NCI-H510A (cell line): ENCODE measurements around the gene CRIP2.

Experiments
- DNase-seq: peaks from one replicate; lab custom pipeline; 2025; lab: John Stamatoyannopoulos, UW

Gene CRIP2

DNA sequence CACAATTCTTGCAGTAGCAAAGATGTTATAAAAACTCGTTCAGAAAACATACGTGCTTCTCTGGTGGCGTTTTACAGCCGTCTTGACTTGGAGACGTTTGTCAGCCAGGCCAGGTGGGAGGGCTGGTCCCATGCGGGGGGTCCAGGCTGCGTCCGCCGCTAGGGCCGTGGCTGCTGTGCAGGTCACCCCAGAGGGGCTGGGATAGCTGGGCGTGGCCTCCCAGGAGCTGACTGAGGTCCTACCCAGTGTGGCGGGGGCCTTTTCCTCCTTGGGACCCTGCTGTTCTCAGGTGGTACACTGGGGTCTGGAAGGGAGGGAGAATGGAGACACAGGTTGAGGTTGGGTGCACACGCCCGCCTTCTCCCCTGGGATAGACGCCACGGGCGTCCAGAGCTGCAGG, 29.8 kb upstream of the CRIP2 start:
- DNase-seq, result no peak

DNA sequence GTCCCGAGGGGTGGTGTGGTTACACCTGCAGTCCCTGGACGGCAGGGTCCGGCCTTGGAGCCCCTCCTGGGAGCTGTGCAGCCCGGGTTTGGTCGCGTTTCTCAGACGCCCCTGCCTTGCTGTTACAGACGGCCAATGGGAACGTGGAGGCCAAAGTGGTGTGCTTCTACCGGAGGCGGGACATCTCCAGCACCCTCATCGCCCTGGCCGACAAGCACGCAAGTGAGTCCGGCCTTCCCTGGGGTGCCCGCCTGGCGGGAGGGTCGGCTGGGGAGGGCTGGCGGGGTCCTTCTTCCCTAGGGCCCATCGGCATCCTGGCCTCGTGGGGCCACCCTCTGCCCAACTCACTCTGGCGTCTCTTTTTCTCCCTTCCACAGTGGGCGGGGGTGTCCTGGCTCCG, 29.3 kb upstream of the CRIP2 start:
- no peak for DNase-seq

DNA sequence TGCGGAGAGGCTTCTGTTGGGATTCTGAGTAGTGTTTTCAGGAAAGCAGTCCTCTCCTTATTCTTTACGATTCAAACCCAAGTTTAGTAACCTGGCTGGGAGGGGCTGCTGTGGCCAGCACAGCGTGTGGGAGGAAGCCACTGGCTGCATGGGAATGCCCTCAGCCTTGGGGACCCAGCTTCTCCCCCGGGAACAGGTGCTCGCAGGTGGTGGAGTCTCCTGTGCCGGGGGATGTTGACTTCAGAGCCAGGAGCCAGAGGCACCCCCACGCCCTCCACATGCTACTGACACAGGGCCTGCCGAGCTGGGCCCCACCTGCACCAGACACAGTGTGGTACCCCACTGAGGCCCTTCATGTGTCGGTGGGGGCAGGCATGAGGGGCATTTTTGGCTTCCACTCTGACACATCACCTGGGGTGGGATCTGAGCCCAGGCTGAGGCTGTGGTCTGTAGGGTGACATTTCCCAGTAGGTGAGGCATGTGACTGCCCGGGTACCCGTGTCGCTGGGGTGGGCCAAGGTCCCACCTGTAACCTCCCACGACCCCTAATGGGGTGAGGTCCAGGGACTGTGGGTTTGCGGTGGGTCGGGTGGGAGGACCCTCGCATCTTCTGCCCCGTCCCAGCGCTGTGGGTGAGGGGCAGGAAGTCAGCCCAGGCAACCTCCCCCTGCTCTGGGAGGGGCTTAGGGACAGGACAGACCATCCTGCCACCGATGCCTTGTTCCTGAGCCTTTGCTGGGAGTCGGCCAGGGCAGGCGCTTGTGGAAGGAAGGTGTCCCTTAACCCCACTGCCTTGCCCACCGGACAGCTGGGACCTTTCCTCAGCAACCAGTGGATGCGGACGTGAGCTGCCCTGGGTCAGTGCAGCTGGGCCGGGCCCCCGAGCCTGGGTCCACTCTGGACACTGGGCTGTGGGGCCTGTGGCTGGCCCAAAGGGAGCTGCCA, 28.4 kb upstream of the CRIP2 start:
- DNase-seq, result no peak

DNA sequence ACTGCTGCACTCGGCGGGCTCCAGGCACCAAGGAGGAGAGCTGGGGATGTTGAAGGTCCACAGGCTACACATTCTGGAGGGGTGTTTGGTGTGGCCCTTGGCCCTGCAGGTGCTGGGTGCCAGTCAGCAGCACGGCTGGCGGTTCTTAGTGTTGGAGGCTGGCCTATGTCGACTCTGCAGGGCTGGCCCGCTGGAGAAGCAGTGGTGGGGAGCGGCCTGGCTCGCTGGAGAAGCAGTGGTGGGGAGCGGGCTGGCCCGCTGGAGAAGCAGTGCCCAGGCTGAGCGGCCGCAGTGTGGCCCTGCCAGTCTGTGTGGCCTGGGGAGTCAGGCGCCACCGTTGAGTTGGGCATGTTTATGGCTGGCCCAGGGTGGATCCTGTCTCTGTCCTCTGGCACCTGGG, 27.6 kb upstream of the CRIP2 start:
- DNase-seq, result no peak

DNA sequence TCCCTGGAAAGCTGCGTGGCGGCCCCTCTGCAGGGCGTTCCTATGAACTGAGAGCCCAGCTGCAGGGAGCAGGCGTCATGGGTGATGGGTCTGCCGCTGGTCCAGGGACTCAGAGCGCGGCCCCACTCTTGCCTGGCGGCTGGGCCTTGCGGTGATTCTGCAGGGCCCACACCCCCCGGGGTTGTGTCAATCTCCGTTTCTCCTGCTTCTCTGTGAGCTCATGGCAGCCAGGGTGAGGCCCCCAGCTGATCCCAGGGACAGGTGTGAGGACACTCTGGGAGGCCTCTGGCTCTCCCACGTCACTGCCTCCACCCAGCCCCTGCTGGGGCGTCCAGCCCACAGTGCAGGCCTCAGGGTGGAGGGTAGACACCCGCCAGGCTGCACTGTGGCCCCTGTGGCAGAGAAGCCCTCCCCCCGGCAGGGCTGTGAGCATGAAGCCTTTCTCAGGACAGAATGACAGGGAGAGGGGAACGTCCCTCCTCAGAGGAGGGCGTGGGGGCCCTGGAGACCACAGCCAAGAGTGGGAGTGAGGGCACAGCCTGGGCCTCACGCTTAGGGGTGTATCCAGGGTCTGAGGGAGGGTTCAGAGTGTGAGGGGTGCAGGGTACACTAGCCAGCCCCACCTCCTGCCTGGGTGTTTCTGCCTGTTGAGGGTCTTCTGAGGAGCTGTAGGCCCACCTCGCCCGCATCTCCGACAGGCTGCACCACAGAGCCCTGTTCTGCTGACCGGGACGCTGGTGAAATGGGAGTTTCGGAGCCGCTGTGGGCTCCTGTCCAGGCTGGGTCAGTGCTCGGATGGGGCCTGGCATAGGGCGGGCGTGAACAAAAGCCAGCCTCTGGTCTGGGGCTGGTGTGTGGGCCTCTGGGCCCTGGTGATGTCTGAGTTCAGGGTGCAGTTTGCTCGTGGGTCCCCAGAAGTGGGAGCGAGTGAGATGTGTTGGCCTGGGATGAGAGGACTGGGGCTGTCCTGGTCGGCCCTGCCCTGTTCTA, 26.7 kb upstream of the CRIP2 start:
- DNase-seq, result no peak

DNA sequence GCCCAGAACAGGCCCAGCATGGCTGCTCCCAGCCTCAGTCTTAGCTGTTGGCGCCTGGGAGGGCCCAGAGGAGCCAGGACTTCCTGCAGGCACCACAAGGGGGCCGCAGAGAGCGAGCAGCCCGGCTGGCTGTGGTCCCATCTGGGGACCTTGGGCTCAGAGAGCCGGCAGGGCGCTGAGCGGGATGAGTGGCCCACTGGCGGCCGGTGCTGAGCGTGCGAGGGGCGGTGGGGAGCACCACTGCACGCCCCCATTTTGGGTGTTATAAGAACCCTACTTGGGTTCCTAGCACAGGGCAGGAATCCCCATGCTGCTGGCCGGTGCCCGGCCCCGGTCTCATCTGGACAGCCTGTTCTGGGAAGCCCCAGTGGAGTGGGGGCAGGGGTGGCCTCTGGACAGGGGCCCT, 25.9 kb upstream of the CRIP2 start:
- no peak for DNase-seq

DNA sequence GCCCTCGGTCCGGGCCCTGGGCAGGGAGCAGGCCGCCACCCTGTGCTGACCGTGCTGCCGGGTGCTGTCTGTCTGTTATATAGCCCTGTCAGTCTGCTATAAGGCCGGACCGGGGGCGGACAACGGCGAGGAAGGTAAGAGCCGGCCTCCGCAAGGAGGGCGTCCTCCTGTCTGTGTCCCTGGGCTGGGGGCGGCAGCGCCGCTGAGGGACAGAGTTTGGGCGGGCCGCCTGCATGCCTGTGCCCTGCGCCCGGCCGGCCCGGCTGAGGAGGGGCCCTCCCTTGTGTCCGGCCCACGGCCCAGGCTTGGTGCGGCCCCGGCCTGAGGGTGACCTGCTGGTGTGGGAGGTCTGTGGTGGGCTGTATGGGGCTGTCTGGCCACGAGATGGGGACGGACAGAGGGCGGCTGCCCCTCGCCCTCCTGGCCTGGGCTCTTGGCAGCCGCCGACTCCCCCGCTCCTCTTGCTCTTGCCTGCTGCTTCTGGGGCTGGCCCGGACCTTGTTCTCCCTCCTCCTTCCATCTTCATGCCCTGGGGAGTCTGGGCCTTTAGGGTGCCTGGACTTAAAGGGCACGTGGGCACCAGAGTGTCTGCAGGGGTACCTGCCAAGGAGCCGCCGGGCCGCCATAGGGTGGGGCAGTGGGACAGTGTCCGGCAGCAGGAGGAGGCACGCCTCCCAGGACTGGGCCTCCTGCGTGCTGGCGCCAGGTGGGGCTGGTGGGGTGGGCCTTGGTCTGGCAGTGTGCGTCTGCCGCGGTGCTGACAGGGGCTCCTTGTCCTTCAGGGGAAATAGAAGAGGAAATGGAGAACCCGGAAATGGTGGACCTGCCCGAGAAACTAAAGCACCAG, 25.1 kb upstream of the CRIP2 start:
- DNase-seq, result no peak

DNA sequence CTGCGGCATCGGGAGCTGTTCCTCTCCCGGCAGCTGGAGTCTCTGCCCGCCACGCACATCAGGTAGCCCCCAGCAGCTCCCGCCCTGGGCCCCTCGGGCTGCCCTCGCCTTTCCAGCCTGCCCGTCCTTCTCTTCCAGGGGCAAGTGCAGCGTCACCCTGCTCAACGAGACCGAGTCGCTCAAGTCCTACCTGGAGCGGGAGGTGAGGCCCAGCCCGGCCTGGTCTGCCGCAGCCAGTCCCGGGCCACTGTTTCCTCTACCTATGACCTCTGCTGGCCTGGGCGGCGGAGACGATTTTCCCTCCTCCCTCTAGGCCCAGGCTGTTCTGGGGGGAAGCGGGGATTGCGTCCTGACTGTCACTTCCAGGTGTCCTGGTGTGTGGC, 24.5 kb upstream of the CRIP2 start:
- DNase-seq, result no peak

DNA sequence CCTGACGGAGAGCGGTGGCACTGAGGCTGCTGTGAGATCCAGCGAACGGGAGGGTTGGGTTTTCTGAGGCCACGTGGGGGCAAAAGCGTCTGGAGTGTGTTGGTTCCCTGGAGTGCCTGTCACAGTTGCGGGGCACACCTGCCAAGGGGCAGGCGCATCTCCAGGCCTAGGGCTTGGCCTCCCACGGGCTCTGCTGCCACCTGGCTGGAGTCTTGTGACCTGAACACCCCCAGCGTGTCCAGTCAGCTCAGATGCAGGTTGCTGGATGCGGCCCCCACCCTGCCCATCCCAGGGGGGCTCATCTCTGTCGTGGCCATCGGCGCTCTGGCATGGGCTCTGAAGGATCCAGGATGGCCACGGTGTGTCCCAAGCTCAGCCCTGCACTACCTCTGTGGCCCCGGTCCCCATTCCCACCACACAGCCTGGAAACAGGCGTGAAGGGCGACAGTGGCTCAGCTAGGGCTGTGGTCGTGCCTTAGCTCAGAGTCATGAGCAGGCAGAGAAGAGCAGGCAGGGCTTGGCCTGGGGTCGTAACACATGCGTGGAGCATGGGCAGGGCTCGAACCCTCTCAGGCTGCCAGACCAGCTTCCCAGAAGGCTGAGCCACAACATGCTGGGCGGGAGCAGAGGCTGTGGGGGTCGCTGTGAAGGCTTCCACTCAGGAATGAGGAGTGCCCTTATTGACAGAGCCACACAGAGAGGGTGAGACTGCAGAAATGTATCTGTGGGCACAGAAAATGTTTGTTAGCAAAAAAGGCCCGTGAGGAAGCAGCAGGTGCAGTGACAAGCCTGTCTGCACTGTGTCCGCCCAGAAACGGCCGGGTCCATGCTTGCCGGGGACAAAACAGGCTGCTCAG, 23.5 kb upstream of the CRIP2 start:
- no peak for DNase-seq

DNA sequence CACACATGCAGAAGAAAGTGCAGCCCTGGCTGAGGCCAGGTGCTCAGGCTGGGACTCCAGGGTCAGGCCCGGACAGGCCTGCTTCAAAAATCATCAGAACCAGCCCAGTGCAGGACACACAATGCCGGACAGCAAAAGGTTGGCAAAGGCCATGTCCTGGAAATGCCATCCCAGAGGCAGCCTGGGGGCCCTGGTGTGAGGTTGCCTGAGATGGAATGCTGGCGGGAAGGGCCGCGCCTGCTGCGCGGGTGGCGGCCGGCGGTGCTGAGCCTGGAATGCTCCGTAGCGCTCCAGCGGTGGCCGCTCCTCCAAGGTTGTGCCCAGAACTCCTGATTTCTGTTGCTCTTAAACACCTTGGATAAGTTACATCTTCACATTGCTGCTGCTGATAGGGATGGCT, 21.7 kb upstream of the CRIP2 start:
- DNase-seq, result no peak

DNA sequence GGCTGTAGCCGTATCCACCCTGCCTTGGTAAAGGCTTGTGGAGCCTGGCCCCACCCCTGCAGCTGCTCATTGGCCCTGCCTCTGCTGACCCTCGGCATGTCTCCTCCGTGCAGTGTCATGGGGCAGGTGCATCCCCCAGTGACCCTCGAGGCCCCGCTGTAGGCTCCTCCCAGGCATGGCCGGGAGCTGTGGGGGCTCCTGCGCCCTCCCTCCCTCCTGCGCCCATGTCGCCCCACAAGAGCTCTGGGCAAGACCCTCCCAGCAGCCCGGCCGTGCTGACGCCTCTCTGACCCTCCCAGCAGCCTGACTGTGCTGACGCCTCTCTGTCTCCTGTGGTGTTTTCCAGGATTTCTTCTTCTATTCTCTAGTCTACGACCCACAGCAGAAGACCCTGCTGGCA, 20.8 kb upstream of the CRIP2 start:
- no peak for DNase-seq

DNA sequence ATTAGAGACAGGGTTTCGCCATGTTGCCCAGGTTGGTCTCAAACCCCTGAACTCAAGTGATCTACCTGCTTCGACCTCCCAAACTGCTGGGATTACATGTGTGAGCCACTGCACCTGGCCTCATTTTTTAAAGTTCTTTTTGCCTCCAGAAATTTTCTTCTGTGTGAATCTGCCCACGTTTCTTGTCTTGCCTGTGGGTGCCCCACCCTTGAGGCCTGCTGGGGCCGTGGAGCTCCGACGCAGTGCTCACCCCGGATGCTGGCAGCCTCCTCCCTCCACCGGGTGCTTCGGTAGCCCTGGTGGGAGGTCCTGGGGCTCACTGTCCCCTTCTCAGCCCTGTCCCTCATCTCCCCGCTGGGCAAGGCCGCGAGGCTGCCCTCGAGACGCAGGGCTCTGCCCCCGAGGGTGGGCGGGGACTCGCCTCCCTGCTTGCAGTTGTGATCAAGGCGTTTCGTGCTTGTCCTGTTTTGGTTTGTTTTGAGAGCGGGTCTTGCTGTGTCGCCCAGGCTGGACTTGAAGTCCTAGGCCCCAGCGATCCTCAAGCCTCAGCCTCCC, 19.5 kb upstream of the CRIP2 start:
- no peak for DNase-seq

DNA sequence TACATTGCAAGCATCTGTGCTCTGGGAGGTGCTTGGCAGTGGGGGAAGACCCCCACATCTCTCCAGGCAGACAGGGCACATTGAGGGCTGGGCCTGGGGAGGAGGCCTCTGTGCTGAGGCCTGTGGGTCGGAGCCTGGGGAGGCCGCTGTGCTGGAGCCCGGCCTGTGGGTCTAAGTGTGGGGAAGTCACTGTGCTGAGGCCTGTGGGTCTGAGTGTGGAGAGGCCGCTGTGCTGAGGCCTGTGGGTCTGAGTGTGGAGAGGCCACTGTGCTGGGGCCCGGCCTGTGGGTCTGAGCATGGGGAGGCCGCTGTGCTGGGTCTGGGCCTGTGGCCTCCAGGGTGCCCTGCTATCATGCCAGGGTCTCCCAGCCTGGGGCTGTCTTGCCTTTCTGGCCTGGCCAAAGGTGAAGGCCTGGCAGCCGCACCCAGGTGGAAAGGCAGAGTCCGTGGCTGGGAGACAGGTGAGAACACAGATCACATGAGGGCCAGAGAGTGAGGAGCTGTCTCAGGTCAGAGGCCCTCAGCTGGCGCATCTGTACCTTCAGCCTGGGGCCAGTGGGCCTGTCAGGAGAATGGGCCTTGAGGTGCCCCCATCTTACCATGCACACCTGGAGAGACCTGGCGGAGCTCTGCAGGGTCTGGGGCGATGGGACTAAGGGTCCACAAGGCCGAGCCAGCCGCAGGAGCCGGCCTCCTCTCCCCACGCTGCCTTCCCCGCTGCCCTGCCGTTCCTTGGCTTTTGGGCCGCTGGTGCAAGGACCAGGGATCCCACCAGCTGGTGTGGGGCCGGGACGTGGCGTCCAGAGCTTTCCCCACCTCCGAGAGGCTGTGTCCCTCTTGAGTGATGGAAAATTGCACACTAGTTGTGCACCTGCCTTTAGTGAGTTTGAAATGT, 18.6 kb upstream of the CRIP2 start:
- no peak for DNase-seq

DNA sequence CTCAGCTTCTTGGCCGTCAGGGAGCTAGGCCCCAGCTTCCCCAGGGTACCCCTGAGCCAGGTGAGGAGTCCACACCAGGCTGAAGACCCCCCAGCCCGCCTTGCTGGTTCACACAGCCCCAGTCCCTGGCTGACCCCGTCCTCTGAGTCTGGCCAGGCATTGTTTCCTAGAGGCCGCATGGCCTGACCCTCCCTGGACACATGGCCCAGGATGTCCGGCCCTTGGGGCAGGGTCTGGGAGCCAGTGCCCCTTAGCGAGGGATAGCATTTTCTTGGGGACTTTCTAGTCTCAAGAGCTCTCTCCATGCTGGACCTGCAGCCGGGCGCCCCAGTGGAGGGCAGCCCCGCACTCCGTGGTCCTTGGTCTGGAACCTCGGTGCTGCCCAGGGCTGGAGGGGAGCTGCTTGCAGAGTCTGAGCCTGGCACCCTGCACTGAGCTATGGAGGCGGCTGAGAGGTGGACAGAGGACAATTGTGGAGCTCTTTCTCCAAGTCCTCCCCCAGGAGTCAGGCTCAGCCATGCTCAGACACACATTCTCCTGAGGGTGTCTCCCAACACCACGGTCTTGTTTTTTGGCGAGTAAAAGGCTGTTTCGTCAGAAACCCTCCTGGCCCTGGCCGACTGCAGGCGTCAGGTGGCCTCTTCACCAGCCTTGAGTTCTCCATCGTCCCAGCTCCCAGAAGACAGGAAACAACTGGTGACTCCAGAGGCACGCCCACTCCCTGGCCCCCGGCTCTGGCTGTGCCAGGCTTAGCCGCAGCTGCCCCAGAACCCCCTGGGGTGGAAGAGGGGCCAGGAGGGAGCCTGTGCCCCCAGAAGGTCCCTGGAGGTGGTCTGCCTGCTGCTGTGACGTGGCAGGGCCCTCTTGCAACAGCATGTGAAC, 17.6 kb upstream of the CRIP2 start:
- DNase-seq, result no peak

DNA sequence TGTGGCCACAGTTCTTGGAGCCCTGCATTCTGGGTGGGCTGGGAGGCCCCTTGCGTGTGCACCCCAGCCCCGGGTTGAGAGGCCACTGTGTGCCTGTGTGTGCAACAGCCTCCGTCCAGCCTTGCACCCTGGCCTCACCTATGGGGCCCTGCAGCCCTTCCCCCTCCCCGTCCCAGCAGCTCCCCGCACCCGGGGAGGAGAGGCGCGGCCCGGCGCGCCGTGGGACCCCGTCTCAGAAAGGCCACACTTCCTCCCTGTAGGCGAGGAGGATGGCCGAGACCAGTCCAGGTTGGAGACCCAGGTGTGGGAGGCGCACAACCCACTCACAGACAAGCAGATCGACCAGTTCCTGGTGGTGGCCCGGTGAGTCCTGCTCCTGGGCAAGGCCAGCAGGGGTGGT, 16.6 kb upstream of the CRIP2 start:
- DNase-seq, result no peak

DNA sequence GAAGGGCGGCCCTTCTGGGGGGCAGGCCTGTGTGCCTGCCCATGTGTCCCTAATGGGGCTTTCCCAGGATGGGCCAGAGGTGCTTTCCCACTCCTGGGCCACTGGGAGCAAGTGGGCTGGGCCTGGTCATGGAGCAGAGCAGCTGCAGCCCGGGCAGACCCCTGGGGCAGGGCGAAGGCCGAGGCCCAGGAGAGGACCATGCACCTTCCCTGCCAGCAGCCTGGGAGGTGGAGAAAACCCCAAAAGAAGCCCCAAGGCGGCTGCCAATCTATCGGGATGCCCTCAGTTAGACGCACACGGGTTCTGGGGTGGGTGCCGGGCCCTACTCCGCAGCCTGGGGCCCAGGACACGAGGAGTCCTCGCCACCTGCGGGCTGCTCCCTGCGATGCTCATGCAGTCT, 16.1 kb upstream of the CRIP2 start:
- DNase-seq, result no peak

DNA sequence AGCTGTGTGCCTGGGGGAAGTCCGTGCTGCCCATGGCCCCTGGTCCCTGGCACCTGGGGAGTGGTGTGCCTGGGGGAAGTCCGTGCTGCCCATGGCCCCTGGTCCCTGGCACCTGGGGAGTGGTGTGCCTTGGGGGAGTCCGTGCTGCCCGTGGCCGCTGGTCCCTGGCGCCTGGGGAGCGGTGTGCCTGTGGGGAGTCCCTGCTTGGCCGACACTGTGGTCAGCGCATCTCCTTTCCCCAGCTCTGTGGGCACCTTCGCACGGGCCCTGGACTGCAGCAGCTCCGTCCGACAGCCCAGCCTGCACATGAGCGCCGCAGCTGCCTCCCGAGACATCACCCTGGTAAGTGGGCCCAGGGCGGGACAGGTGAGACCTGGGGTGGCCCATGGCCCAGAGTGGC, 14.5 kb upstream of the CRIP2 start:
- DNase-seq, result no peak

DNA sequence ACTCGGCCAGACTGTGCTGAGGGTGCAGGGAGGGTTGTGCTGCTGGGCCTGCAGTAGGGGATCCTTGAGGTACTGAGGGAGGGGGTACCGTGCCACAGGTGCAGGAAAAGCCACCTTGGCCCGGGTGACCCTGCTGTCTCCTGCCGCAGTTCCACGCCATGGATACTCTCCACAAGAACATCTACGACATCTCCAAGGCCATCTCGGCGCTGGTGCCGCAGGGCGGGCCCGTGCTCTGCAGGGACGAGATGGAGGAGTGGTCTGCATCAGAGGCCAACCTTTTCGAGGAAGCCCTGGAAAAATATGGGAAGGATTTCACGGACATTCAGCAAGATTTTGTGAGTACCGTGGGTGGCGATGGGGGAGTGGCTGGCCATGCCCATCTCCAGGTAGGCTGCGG, 14.0 kb upstream of the CRIP2 start:
- DNase-seq, result no peak

DNA sequence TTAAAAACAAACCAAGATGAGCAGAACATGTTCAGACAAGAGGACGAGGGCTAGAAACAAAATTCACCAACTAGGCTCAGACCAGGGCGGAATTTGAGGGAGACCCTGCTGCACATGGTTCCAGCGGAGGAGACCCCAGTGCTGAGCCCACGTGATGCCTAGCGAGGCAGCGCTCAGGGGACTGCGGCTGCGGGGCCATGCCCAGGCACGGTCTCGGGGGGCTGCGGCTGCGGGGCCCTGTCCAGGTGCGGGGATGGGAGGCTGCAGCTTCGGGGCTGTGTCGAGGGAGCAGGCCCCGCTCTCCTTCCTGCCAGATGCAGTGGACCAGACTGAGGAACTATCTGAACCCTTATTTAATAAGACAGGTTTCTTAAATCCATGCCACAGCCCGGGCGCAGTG, 12.7 kb upstream of the CRIP2 start:
- DNase-seq, result no peak
